H9 (cell line): ENCODE measurements around the gene PUM1. TPM values are rescaled to one million over a fixed set of nuclear protein-coding genes. Genes with fewer than 3 reads are reported as not detected.

ENCODE experiments used
- DNase-seq: peaks from one replicate; pipeline ENCODE4 v3.0.0-alpha.2; 2017
- H2AFZ ChIP-seq: one replicate; pipeline ENCODE4 v1.6.1; 2013; ENCODE audit warnings: mild to moderate bottlenecking, low read length, control low read depth, moderate library complexity
- H2AK5ac ChIP-seq: 2 replicates; pipeline ENCODE4 v1.6.1; 2013; ENCODE audit warnings: low read length, control low read depth, mixed read lengths; ENCODE audit not compliant: insufficient read length
- H2BK120ac ChIP-seq: one replicate; pipeline ENCODE4 v1.6.1; 2013; ENCODE audit warnings: low read depth, mild to moderate bottlenecking, low read length, control low read depth, inconsistent platforms; ENCODE audit not compliant: poor library complexity, severe bottlenecking
- H2BK12ac ChIP-seq: 2 replicates; pipeline ENCODE4 v1.6.1; 2013; ENCODE audit warnings: low read length, control low read depth, mixed read lengths, low read depth; ENCODE audit not compliant: insufficient read length
- H2BK15ac ChIP-seq: 2 replicates; pipeline ENCODE4 v1.6.1; 2013; ENCODE audit warnings: low read depth, low read length, control low read depth
- H2BK20ac ChIP-seq: one replicate; pipeline ENCODE4 v1.6.1; 2013; ENCODE audit warnings: low read depth, mild to moderate bottlenecking, low read length, control low read depth, inconsistent platforms; ENCODE audit not compliant: poor library complexity, severe bottlenecking
- H2BK5ac ChIP-seq: 2 replicates; pipeline ENCODE4 v1.6.1; 2013; ENCODE audit warnings: low read length, control low read depth, mixed read lengths; ENCODE audit not compliant: insufficient read length
- H3K14ac ChIP-seq: 2 replicates; pipeline ENCODE4 v1.6.1; 2013; ENCODE audit warnings: low read length, control low read depth; ENCODE audit not compliant: insufficient read depth
- H3K18ac ChIP-seq: 2 replicates; pipeline ENCODE4 v1.6.1; 2013; ENCODE audit warnings: low read depth, mild to moderate bottlenecking, mixed read lengths, low read length, control low read depth; ENCODE audit not compliant: insufficient read length
- H3K23ac ChIP-seq: 2 replicates; pipeline ENCODE4 v1.6.1; 2013; ENCODE audit warnings: low read length, control low read depth, mixed read lengths, low read depth; ENCODE audit not compliant: insufficient read length
- H3K23me2 ChIP-seq: 2 replicates; pipeline ENCODE4 v1.6.1; 2013; ENCODE audit warnings: low read depth, mild to moderate bottlenecking, mixed read lengths, low read length, control low read depth; ENCODE audit not compliant: insufficient read length, poor library complexity, severe bottlenecking
- H3K27ac ChIP-seq: 2 replicates; pipeline ENCODE4 v1.5.1; 2013; ENCODE audit warnings: low read length, control low read depth, mixed read lengths, low read depth; ENCODE audit not compliant: insufficient read length
- H3K27me3 ChIP-seq: 2 replicates; pipeline ENCODE4 v1.6.1; 2013; ENCODE audit warnings: low read length, control low read depth, inconsistent platforms; ENCODE audit not compliant: insufficient read depth
- H3K4ac ChIP-seq: 2 replicates; pipeline ENCODE4 v1.6.1; 2013; ENCODE audit warnings: low read depth, mild to moderate bottlenecking, control low read depth, inconsistent platforms, low read length, moderate library complexity
- H3K4me1 ChIP-seq: 2 replicates; pipeline ENCODE4 v1.6.1; 2013; ENCODE audit warnings: low read length, control low read depth, inconsistent platforms; ENCODE audit not compliant: insufficient read depth
- H3K4me2 ChIP-seq: 2 replicates; pipeline ENCODE4 v1.6.1; 2013; ENCODE audit warnings: low read length, control low read depth, mixed read lengths; ENCODE audit not compliant: insufficient read length, insufficient read depth
- H3K56ac ChIP-seq: 2 replicates; pipeline ENCODE4 v1.6.1; 2013; ENCODE audit warnings: low read depth, mild to moderate bottlenecking, mixed read lengths, low read length, control low read depth; ENCODE audit not compliant: insufficient read length
- H3K79me1 ChIP-seq: 2 replicates; pipeline ENCODE4 v1.6.1; 2013; ENCODE audit warnings: low read depth, mild to moderate bottlenecking, moderate library complexity, low read length, control low read depth, inconsistent platforms; ENCODE audit not compliant: insufficient read depth, poor library complexity, severe bottlenecking
- H3K79me2 ChIP-seq: 2 replicates; pipeline ENCODE4 v1.6.1; 2013; ENCODE audit warnings: low read length, control low read depth, inconsistent platforms; ENCODE audit not compliant: insufficient read depth
- H3K9ac ChIP-seq: 2 replicates; pipeline ENCODE4 v1.6.1; 2013; ENCODE audit warnings: low read length, control low read depth, mixed read lengths; ENCODE audit not compliant: insufficient read length; ENCODE audit errors: extremely low read depth
- H3K9me3 ChIP-seq: one replicate; pipeline ENCODE4 v1.6.1; 2013; ENCODE audit warnings: low read depth, low read length, inconsistent platforms; ENCODE audit not compliant: control insufficient read depth
- H3T11ph ChIP-seq: one replicate; pipeline ENCODE4 v1.6.1; 2013; ENCODE audit warnings: mild to moderate bottlenecking, low read length, control low read depth, inconsistent platforms
- H4K20me1 ChIP-seq: one replicate; pipeline ENCODE4 v1.6.1; 2013; ENCODE audit not compliant: control insufficient read depth, insufficient read length, insufficient read depth
- H4K5ac ChIP-seq: 2 replicates; pipeline ENCODE4 v1.6.1; 2013; ENCODE audit warnings: low read depth, mild to moderate bottlenecking, mixed read lengths, low read length, control low read depth; ENCODE audit not compliant: insufficient read length
- H4K8ac ChIP-seq: replicated peaks from 2 replicates; pipeline ENCODE4 v1.6.1; 2013; ENCODE audit warnings: low read length, control low read depth, mixed read lengths, low read depth; ENCODE audit not compliant: insufficient read length
- H4K91ac ChIP-seq: 2 replicates; pipeline ENCODE4 v1.6.1; 2013; ENCODE audit warnings: low read depth, mild to moderate bottlenecking, moderate library complexity, mixed read lengths, low read length, control low read depth; ENCODE audit not compliant: insufficient read length
- H3K27ac Mint-ChIP-seq, 3 experiments: 2 replicates in 2 of 3; 3 replicates in 1 of 3; pipeline ENCODE4 v1.8.0; 2020 to 2021; ENCODE audit warnings: mixed read lengths in 3 of 3, mild to moderate bottlenecking in 1 of 3, moderate library complexity in 1 of 3
- H3K27me3 Mint-ChIP-seq: 2 replicates; pipeline ENCODE4 v1.8.0; 2021; ENCODE audit warnings: low read depth, mild to moderate bottlenecking, moderate library complexity, mixed read lengths
- H3K36me3 Mint-ChIP-seq, 3 experiments: 2 replicates in 2 of 3; 3 replicates in 1 of 3; pipeline ENCODE4 v1.8.0; 2020 to 2021; ENCODE audit warnings: low read depth in 3 of 3, mixed read lengths in 3 of 3; ENCODE audit not compliant: insufficient read depth in 1 of 3
- H3K4me1 Mint-ChIP-seq, 2 experiments: 2 replicates each; pipeline ENCODE4 v1.8.0; 2020; ENCODE audit warnings: mixed read lengths in 2 of 2
- H3K4me3 Mint-ChIP-seq, 2 experiments: 2 replicates in 1 of 2; 3 replicates in 1 of 2; pipeline ENCODE4 v1.8.0; 2020 to 2021; ENCODE audit warnings: mild to moderate bottlenecking in 2 of 2, mixed read lengths in 2 of 2, moderate library complexity in 1 of 2
- H3K9me3 Mint-ChIP-seq, 2 experiments: 2 replicates in 1 of 2; 3 replicates in 1 of 2; pipeline ENCODE4 v1.8.0; 2020; ENCODE audit warnings: mild to moderate bottlenecking in 2 of 2, mixed read lengths in 2 of 2, moderate library complexity in 1 of 2
- WGBS: extraction: QIAGEN DNeasy Blood & Tissue Kit; methylation state at CpG from one replicate; pipeline ENCODE4 v1.1.7; 2013; ENCODE audit warnings: missing lambda C conversion rate, low lambda C conversion rate, mixed read lengths; ENCODE audit not compliant: insufficient read length; ENCODE audit errors: extremely low coverage; 5-methylcytosine and 5-hydroxymethylcytosine counted together
- total RNA-seq: library from RNA; stranded (reverse); gene quantifications from 2 replicates; pipeline ENCODE4 v1.2.1, GENCODE V29; 2021
- TF ChIP-seq, protein P1 (sequence below): fragments of 200-600 bp; sonication (generic); conservative IDR thresholded peaks from 3 replicates; pipeline ENCODE4 v1.8.0; 2021; ENCODE audit warnings: antibody characterized with exemption, mild to moderate bottlenecking

Gene PUM1
- total RNA-seq, 1 experiment from 2014 or later: 164 TPM

DNA sequence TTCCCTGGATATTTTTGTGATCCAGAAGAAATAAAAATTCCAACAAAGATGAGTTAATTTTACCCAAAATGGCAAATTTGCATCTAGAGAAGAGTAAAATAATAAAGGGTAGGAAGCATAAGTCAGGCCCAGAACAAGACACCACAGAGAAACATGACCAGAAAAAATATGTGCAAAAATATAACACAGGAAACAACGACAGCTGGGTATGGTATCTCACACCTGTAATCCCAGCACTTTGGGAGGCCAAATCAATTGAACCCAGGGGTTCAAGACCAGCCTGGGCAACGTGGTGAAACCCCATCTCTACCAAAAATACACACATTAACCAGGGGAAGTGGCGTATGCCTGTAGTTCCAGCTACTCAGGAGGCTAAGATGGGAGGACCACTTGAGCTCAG is 117.2 kb downstream of the PUM1 start:
- H2BK120ac ChIP-seq: no peak overlapping the region
- no peak overlapping the region for H3K4me3 Mint-ChIP-seq
- H3K23me2 ChIP-seq: no peaks in the 10 kb centered on the region
- H3K9ac ChIP-seq: no peak overlapping the region
- no peak overlapping the region for H2BK12ac ChIP-seq
- peaks cover 56 to 90% (median 88%) of the 10 kb centered on the region in 3 experiments; a peak in 6 of 7 replicates for H3K36me3 Mint-ChIP-seq
- H3T11ph ChIP-seq: no peak overlapping the region
- H2BK15ac ChIP-seq: no peak overlapping the region
- no peaks in the 10 kb centered on the region for H4K20me1 ChIP-seq
- H3K18ac ChIP-seq: no peak overlapping the region
- H3K79me2 ChIP-seq: no peaks in the 10 kb centered on the region
- no peaks in the 10 kb centered on the region for H3K4me1 ChIP-seq
- H4K5ac ChIP-seq: no peak overlapping the region
- no peaks in the 10 kb centered on the region for H3K9me3 ChIP-seq
- TF ChIP-seq, protein P1, sequence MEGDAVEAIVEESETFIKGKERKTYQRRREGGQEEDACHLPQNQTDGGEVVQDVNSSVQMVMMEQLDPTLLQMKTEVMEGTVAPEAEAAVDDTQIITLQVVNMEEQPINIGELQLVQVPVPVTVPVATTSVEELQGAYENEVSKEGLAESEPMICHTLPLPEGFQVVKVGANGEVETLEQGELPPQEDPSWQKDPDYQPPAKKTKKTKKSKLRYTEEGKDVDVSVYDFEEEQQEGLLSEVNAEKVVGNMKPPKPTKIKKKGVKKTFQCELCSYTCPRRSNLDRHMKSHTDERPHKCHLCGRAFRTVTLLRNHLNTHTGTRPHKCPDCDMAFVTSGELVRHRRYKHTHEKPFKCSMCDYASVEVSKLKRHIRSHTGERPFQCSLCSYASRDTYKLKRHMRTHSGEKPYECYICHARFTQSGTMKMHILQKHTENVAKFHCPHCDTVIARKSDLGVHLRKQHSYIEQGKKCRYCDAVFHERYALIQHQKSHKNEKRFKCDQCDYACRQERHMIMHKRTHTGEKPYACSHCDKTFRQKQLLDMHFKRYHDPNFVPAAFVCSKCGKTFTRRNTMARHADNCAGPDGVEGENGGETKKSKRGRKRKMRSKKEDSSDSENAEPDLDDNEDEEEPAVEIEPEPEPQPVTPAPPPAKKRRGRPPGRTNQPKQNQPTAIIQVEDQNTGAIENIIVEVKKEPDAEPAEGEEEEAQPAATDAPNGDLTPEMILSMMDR: no peak
- H3K23ac ChIP-seq: no peak overlapping the region
- no peak overlapping the region for H3K14ac ChIP-seq
- H2AFZ ChIP-seq: no peak overlapping the region
- H3K56ac ChIP-seq: no peak overlapping the region
- H2AK5ac ChIP-seq: no peak overlapping the region
- WGBS: no CpG with 5 or more reads among the region's 3 CpGs
- no peak for DNase-seq
- no peak overlapping the region for H3K27ac ChIP-seq
- H2BK20ac ChIP-seq: no peak overlapping the region
- H3K27me3 Mint-ChIP-seq: no peaks in the 10 kb centered on the region
- no peaks in the 10 kb centered on the region for H3K4me1 Mint-ChIP-seq
- H4K91ac ChIP-seq: no peak overlapping the region
- H4K8ac ChIP-seq: no peak overlapping the region
- no peak overlapping the region for H3K4ac ChIP-seq
- no peak overlapping the region for H2BK5ac ChIP-seq
- no peak overlapping the region; a peak in 1 of 7 replicates for H3K27ac Mint-ChIP-seq
- peaks cover 8% of the 10 kb centered on the region for H3K79me1 ChIP-seq
- H3K4me2 ChIP-seq: no peak overlapping the region
- H3K9me3 Mint-ChIP-seq: no peaks in the 10 kb centered on the region
- H3K27me3 ChIP-seq: no peaks in the 10 kb centered on the region
